ENCODE measurements around the gene CHPF2.

Gene CHPF2

GRCh38 chr7:151205730-151206129 lies 26.6 kb upstream of the CHPF2 start:
- no peak for DNase-seq

- DNase-seq = no peak
These were observed 25.4 kb upstream of the CHPF2 start for GRCh38 chr7:151206914-151207313.

- DNase-seq = no peak
These were observed 25.0 kb upstream of the CHPF2 start for GRCh38 chr7:151207315-151207714.

GRCh38 chr7:151207804-151208203 lies 24.5 kb upstream of the CHPF2 start:
- DNase-seq = no peak

GRCh38 chr7:151208253-151208862 lies 23.9 kb upstream of the CHPF2 start:
- DNase-seq = no peak

GRCh38 chr7:151209588-151209987 lies 22.7 kb upstream of the CHPF2 start:
- DNase-seq = no peak

- DNase-seq = no peak
These were observed 22.0 kb upstream of the CHPF2 start, which contains the start of gene H2BK1 for GRCh38 chr7:151210087-151210854. H2BK1 (minus strand) TSS chr7:151210488; CDS start chr7:151210318, 170 bp downstream.

- no peak for DNase-seq
These were observed 21.0 kb upstream of the CHPF2 start for GRCh38 chr7:151211155-151211772.

- DNase-seq = no peak
These were observed 19.7 kb upstream of the CHPF2 start for GRCh38 chr7:151212626-151213025.

GRCh38 chr7:151213826-151214225 lies 18.5 kb upstream of the CHPF2 start:
- no peak for DNase-seq

GRCh38 chr7:151215396-151215795 lies 16.9 kb upstream of the CHPF2 start:
- no peak for DNase-seq

GRCh38 chr7:151218170-151218569 lies 14.1 kb upstream of the CHPF2 start:
- no peak for DNase-seq

- no peak for DNase-seq
These were observed 8.6 kb upstream of the CHPF2 start for GRCh38 chr7:151223728-151224127.

- no peak for DNase-seq
These were observed 6.3 kb upstream of the CHPF2 start for GRCh38 chr7:151225948-151226510.

- DNase-seq = no peak
These were observed 5.8 kb upstream of the CHPF2 start for GRCh38 chr7:151226560-151226874.

GRCh38 chr7:151226875-151227782 lies 5.2 kb upstream of the CHPF2 start, which contains the start of gene ABCF2:
ABCF2 (minus strand) TSS chr7:151227205; CDS start chr7:151226458, 747 bp downstream.
- DNase-seq = peak; percentile 93

- no peak for DNase-seq
These were observed 4.0 kb upstream of the CHPF2 start for GRCh38 chr7:151228024-151228866.

- DNase-seq = no peak
These were observed 3.0 kb upstream of the CHPF2 start for GRCh38 chr7:151229249-151229648.

- no peak for DNase-seq
These were observed 1.2 kb upstream of the CHPF2 start for GRCh38 chr7:151231080-151231479.

- no peak for DNase-seq
These were observed 826 bp downstream of the CHPF2 start for GRCh38 chr7:151232917-151233701.

- no peak for DNase-seq
These were observed 1.5 kb downstream of the CHPF2 start for GRCh38 chr7:151233804-151234203.

All from 8988T (cell line).